H4 (cell line): Measurements from ENCODE around the gene MLLT1. TPM values are rescaled to one million over a fixed set of nuclear protein-coding genes. Genes with fewer than 3 reads are reported as not detected.
A peak's percentile ranks its signal among the peaks of the same experiment; 100 is the strongest.

Experiments
- DNase-seq: peaks from one replicate; pipeline ENCODE4 v3.0.0-alpha.2; 2015; ENCODE audit warnings: low spot score
- total RNA-seq: library from RNA; depleted of rRNA; stranded (reverse); fragments of >200 nt; shearing (Covaris generic); gene quantifications from 2 replicates; pipeline ENCODE4 v1.2.3, GENCODE V29; 2014

MLLT1 gene
- total RNA-seq, 1 experiment from 2014 or later = 9.6 TPM

DNA sequence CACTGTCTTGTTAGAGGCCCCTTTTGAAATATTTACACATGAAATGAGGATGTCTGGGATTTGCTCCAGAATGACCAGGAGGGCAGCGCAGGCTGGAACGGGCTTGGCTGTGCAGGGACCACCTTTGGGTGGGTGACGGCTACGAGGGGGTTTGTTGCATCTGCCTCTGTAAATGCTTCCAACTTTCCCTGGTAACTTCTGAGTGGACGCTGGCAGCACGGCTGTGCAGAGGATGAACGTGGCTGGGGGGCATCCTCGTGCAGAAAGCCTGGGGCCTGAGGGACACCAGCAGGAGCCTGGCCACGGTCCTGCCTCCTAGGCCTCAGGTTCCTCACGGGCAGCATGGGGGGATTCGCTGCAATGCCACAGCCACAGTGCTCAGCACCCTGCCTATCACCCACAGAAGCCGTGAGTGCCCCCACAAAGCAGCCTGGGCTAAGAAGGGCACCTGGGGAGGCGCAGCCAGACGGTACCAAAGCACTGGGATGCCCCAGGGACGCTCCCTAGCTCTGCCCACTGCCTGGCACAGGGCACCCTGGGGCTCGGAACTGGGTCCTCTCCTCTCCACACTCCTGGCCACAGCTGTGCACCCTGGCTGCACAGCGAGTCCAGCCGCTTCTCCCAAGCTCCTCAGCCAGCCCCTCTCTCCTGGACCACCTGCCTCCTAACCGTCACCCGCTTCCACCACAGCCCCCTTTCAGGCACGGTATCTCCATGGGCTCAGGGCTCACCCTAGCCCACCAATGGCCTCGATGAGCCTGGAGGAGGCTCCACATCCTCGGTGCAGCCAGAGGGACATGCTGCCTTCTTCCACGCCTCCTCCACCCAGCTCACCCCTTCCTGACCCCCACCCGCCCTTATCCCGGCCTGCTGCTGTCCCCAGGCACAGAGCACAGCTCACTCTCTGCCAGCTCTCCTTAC is 44.5 kb downstream of the MLLT1 start:
- no peak for DNase-seq

DNA sequence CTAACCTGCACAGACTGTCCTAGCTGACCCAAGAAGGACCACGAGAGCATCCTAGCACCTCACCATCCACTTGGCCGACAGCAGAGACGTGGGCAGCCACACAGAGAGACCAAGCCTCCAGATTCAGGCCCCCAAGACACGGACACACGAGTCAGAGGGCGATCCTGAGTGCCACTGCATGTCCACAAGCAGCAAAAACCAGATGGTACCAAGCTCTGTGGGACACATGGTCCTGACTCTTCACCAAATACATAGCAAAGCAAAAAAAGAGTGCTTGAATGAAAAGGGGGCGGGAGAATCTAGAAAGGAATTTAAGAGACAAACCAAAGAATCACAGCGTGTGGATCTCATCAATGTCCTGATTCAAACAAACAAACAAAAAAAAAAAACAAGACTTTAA is 45.2 kb downstream of the MLLT1 start:
- no peak for DNase-seq

DNA sequence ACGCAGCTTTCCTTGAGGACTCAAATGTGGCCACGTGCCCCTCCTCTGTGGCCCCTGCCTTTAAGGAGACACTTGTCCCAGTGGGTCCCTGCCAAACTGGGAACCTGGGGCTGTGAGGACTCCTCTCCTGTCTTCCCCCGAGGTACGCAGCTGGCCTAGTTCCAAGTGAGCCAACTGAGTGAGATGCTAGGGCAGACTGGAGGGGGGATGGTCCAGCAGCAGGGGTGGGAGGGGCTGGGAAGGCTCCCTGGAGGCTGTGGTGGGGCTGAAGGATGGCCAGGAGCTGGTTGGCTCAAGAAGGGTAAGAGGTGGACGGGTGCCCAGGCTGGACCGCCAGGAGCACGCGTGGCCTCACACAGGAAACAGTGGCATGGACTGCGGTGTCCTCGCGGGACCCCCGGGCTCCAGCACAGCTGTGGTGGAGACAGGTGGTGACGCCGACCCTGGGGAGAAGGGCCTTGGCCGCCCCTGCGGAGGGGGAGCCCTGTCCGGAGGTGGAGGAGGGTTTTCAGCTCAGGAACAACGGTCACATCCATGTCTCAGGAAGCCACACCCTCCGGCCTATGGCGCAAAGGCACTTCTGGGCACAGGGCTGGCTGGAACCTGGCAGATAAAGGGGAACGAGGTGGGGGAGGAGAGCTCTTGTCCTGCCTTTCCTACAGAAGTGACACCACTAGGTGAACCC is 45.8 kb downstream of the MLLT1 start:
- no peak for DNase-seq

DNA sequence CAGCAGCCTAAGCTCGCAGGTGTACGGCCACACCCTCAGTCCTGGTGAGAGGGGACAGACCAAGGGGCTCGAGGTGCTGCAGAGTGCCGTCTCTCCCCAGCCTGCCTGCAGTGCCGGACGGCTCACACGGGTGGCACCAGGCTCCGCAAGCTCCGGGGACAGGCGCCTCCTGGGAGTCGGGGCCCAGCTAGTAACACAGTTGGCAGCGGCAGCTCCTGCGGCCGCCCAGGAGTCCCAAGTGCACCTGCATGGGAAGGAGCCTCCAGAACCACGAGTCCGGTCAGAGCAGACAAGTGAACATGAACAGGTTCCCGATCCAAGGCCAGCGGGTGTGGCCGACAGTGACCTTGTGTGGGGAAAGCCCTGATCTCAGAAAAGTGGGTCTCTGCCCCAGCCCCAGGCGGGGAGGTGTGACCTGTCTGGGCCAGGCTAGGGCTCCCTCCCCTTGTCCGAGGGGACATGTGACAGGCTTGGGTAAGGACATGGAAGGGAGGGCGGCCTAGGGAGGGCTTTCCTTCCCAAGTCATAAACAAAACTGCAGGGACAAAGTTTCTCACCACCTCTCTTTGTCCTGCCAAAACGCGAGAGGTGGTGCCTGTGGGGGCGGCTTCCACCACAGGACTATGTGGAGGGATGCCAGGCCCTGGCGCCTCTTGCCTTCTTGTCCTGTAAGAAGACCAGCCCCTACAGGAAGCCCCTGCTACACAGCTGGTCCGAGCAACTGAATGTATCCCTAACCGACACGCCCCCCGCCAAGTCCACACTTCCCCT is 46.5 kb downstream of the MLLT1 start:
- peak; percentile 48 for DNase-seq

DNA sequence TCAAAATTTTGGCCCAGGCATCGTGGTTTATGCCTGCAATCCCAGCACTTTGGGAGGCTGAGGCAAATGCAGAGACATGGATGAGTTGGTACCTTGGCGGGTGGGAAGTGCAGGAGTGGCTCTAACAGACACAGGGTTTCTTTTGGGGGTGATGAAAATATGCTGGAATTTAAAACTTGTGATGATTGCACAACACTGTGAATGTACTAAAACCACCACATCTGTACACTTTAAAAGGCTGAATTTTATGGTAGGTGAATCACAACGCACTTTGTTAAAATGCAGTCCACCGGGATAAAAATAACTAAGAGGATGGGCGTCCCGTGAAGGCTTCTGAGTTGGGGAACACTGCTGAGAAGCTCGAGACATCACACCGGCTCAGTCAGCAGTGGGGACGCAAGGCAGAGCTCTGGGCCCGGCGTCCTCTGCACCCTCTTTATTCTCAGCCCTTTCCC is 47.1 kb downstream of the MLLT1 start:
- no peak for DNase-seq

DNA sequence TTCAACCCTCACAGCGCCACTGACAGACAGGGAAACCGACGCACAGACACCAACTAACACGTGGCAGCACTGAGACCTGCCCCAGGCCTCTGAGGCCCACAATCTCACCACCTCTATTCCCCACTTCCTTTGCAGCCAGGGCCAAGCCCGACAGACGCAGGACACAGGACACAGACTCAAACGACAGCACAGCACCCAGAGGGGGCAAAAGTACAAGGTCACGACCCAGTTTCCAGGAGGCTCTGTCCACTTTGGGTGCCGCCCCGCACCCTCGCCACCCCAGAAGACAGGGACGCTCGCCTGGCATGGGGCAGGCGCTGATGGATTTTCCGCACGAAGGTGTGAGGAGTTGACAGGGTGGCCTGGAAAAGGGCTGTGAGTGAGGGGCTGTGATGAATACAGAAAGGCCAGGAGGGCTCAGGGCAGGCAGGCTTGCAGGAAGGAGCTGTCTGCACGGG is 48.8 kb downstream of the MLLT1 start:
- DNase-seq = no peak

DNA sequence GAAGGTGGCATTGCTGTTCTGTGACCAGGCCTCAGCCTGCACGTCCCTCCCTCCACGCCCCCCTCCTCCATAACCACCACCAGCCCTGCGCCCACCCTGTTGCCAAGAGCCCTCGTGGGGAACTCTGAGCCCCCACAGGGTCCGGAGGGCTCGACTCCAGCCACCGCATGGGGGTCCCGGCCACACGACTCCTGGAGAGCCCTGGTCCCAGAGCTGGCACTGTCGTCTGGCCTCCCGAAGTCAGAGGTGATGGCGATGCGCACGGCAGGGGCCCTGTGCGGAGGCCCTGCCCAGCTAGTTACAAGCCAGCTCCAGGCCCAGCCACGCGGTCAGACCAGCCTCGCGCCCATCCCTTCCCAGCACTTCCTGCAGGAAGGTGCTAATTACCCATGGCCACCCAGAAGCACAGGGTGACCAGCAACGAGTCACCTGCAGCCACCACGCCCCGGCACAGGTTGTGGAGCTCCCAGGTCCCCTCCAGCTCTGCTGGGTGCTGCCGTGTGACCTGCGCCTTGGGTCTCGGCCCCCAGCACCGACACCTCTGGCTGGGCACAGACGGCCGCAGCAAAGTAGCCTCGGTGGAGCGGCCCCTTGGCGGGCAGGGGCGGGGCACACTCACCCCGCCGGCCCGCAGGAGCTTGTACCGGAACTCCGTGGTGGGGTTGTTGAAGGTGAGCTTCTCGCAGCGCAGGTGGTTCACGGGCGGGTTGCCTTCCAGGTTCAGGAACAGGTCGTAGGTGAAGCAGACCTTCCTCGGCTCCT is 49.6 kb downstream of the MLLT1 start:
- no peak for DNase-seq

DNA sequence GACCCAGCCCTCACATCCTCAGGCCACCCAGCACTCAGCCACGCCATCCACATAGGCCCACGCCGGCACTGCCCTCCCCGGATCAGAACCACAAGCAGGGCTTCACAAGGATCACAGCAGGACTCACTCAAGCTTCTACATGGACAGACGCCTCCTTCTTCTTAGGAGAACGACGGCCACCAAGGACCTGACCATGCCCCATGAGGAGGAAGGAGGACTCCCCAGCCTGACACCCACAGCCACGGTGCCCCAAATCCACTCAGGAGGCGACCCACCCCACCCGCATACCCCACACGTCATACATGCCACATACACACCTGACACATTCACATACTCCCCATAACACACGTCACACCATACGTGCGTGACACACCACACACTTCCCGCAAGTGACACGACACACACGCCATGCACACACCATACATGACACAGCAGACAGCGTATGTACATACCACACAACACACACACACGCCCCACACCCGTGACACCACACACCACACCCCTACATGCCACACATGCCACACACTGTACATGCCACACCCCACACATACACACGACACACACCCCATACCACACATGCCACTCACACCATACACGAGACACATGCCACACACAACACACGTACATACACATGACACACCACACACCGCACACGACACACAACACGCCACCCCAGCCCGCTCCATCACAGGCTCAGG is 50.4 kb downstream of the MLLT1 start:
- DNase-seq = no peak

DNA sequence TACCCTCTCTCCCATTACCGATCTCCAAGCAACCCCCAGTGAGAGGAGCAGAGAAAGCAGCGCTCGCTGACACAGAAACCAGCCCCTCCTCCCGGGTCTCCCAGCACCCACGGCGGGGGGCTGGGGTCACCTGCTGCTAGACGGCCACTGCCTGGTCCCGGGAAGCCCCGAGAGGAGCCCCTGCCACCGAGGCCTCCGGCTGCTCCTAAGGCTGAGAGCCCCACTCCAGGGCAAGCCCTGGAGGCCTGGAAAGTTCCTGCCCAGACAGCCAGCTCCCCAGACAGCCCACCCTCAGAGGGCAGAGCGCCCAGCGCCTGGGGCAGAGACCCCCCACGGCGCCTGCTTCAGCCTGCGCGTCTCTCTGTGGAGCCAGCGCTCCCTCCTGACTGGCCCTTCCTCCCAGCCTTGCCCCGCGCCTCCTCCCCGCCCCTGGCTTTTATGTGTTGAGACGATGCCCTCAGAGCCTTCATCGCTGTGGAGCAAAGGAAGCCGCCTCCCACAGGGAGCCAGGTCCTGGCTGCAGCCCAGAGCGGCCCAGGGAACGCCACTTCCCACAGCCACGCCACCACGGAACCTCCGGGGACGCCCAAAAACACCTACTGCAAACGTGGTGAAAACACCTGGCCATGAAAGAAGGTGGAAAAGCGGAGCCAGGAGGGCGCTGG is 51.1 kb downstream of the MLLT1 start:
- no peak for DNase-seq

DNA sequence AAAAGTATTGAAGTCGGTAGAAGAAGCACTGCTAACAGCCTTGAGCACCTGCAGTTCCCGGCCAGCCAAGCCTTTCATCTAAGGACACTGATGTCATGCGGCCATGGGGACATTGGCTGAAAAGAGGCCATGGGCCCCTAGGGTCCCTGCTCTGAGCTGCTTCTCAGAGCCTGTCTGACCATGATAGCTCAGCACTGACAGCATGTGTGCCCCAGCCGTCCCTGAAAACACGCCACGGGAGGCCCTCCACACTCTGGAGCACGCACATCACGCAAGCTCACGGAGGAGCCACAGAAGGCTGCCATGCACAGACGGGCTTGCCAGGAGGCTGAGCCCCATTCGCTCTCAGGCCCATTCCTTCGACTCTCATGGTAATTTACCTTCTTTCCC is 51.8 kb downstream of the MLLT1 start:
- DNase-seq = no peak

DNA sequence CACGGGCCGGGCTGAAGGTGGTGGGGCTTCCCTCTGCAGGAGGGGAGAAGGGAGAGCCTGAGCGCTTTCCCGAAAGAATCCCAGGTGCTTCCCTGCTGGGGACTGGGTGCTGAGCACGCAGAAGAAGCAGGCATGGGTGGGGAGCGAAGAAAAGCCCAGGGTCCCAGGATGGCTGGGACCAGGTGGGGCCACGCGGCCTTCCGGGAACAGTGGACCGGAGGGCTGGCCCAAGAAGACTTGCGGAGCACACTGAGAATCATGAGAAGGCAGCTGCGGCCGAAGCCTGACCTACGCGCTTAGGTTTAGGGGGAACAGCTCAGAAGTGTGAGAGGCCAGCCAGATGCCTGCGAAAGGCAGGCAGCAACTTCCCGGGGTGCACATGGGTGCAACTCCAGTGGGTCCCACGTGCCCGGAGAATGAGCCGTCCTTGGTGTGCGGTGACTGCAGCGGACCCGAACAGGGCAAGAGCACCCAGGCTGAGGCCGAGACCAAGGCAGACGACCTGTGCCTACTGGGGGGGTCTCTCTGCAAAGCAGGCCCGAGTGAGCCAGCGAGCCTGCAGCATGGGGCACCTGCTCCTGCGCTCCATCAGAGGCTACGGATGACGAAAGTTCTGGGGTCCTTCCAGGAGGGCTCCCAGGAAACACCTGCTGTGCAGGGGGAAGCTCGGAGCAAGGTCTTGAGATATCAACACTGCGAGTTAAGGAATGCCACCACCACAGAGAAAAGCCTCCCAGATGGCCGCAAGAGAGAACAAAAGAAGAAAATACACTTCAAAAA is 52.4 kb downstream of the MLLT1 start:
- no peak for DNase-seq

DNA sequence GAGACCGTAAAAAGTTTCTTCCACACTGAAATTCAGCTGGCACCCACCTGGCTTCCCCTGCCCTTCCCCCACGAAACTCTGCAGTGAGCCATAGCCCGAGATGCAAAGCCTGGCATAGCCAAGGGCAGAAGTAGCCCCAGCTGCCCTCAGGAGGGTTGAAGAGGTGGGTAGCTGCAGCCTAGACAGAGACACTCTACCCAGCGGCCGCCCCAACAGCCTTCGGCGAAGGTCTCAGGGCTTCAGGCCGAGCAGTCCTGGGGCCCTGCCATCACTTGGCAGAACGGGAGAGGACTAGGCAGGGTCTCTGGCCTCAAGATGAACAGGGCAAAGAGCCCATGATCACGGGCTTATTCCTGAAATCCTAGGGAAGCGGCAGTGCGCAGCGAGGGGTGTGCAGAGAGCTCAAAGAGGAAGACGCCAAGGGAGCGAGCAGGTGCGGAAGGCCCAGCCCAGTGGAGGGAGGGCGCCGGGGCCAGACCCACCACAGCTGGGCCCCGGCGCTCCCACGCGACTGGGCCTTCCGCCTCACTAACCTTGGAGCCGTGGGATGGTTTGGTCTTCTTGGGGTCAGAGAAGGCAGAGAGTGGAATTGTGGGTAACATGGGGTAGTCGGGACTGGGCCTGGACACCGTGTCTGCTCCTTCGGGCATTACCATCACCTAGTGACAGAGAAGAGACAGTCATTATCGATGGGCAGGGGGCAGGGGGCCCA is 53.2 kb downstream of the MLLT1 start:
- no peak for DNase-seq

DNA sequence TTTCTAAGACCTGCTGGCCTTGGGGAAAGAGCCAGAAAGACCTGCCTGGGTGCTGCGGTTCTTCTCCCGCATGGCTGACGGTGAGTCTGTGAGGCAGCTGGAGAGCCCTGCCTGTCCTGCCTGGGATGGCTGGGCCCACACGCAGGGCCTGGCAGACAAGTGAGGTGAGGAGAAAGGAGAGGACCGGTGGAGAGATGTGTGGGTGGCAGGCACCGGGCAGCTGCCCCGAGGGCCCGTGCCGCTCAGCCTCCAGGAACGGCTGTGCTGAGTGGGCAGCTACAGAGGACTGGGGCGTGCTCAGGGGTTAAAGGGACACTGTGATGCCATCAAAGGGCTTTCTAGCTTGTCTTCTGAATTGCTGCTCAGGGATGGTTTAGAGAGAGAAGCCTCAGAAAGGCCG is 53.8 kb downstream of the MLLT1 start:
- no peak for DNase-seq

DNA sequence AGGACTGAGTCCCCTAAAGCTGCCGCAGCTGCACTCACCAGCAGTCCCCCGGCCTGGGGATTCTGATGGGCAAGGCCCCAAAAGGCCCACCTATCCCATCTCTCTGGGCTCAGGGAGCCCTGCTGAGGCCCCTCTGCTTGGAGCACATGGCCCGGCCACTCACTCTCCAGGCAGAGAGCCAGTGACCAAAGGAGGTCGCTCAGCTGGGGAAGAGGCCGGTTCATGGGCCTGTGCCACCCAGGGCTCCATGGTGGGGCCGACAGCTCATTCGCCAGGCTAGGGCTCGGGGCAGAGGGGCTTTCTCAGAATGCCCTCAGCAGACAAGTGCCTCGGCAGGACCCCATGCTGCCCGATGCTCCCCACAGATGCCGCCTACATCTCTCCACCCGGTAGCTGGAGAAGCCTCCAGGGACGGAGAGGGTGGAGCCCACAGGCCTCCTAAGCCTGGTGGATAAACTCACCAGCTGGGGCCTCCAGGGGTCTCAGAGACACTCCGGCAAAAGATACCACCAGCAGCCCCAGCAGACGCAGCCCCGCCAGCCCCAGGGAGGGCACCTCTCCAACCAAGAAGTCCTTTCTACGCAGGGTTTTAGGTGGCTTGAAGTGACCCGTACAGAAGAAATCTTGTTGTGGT is 54.4 kb downstream of the MLLT1 start:
- DNase-seq = no peak

DNA sequence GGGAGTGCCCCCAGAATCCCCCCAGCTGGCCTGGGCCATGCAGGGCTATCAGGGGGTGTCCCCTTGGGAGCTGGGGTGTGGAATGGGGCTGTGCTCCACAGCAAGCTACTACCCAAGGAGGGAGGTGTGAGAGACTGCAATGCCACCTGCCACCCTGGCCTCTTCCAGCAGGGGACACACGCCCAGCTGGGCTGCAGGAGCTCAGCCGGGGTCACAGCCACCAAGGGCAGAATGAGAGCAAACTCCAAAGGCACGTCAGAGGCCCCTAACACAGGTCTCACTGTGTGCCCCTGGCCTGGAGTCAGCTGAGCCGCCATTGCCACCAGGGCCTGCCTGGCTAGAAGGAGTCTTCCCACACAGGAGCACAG is 55.5 kb downstream of the MLLT1 start:
- no peak for DNase-seq

DNA sequence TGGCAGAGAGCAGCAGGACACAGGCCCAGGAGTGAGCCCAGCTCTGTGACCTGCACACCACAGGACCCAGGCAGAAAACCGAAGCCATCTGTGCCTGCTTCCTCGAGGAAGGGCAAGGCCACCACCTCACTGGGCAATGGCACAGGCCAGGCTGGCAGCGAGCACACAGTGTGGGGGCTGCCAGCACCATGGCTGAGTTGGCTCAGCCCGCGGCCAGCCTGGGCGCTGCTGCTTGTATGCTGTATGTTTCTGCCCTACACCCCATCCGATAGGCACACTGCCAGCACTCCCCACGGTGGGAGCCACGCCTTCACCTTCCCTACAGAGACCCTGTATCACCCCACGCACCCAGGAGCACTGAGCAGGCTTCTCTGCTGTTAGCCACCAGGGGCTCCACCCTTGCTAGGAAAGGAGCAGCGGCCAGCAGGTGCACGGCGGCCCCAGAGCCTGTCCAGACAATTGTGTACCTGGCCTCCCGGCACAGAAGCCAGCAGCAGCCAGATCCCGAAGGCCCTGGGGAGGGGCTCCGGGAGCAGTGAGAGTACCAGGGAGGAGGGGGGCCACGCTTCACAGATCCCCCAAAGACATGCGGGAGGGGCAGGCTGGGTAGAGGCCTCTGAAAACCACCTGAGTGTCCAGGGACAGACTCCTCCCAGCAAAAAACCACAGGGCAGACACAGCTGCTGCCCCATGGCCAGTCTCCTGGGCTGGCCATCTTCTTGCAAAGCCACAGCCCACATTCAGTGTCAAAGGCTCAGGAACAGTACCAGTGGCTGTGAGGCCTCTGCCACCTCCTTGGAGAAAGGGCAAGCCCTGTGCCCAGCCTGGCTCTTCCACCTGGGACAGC is 56.1 kb downstream of the MLLT1 start:
- DNase-seq = no peak

DNA sequence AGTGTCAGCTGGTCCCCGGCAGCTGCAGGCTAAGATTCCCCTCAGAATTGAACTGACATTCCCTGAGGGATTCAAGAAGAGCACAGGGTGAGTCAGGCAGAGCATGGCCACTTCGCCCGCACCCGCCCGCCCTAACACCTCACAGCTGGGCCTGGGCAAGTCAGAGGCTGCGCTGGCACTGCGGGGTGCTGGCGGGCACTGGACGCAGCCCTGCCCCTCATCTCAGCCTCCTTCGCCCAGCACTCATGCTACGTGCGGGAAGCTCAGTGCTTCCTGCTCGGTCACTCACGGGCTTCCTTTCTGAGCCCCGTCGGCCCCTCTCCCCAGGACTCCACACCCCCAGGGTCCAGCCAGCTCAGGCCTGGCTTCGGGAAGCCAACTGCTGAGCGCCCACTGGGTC is 56.9 kb downstream of the MLLT1 start:
- DNase-seq = no peak
